BE2C (cell line): ENCODE data around the gene NCF1.
"Not testable (repeated sequence)": the region's sequence is repeated elsewhere in the genome, so short reads cannot be mapped to it uniquely, and the experiment has no call there.

Source experiments
- DNase-seq: peaks from one replicate; pipeline ENCODE4 v3.0.0-alpha.2; 2020
- H3K27me3 ChIP-seq: fragments of 250-450 bp; sonication (Bioruptor Pico); 2 replicates; pipeline ENCODE4 v1.5.1; 2020; ENCODE audit warnings: mild to moderate bottlenecking
- H3K36me3 ChIP-seq: fragments of 250-450 bp; sonication (Bioruptor Pico); 2 replicates; pipeline ENCODE4 v1.5.1; 2020; ENCODE audit warnings: mild to moderate bottlenecking
- H3K4me1 ChIP-seq: fragments of 250-450 bp; sonication (Bioruptor Pico); 2 replicates; pipeline ENCODE4 v1.5.1; 2020
- H3K4me3 ChIP-seq: 2 replicates; pipeline ENCODE4 v1.5.1; 2011; ENCODE audit warnings: low read depth, low read length
- H3K9me3 ChIP-seq: fragments of 250-450 bp; sonication (Bioruptor Pico); 2 replicates; pipeline ENCODE4 v1.5.1; 2020

The NCF1 gene

GRCh38 chr7:74830411-74830810, 56.6 kb downstream of the NCF1 start:
- not testable (repeated sequence) for H3K27me3 ChIP-seq, H3K4me1 ChIP-seq, H3K9me3 ChIP-seq, DNase-seq, H3K4me3 ChIP-seq, H3K36me3 ChIP-seq
